ENCODE measurements around the gene SUPT5H. TPM values are rescaled to one million over a fixed set of nuclear protein-coding genes. Genes with fewer than 3 reads are reported as not detected.

The SUPT5H gene
- total and polyA plus RNA-seq, 4 donors = 55.1 to 127 (median 87.9) TPM

- H3K27ac ChIP-seq (ENCODE audit: low read depth in 1 of 2, low read length in 1 of 2) = peak overlapping the region; percentile 46 to 96
- 44 to 50% methylated on average over 25 of the region's 25 CpGs for WGBS, 2 donors
- no peak overlapping the region for H3K4me3 ChIP-seq
Observed at GRCh38 chr19:39430675-39431593, 14.4 kb upstream of the SUPT5H start.

GRCh38 chr19:39432677-39433025 lies 12.7 kb upstream of the SUPT5H start:
- H3K27me3 ChIP-seq (ENCODE audit: control insufficient read depth in 3 of 3, insufficient read depth in 3 of 3, low read length in 2 of 3) = no peaks in the 10 kb centered on the region
- peaks cover 18 to 26% (median 20%) of the 10 kb centered on the region in 4 donors for H3K36me3 ChIP-seq (ENCODE audit: control insufficient read depth in 4 of 4, insufficient read depth in 4 of 4, low read length in 4 of 4)
- no peak overlapping the region for H3K4me3 ChIP-seq
- WGBS, 2 donors = 86 to 96% methylated on average over 8 of the region's 8 CpGs
- no peak overlapping the region for H3K27ac ChIP-seq (ENCODE audit: low read depth in 1 of 2, low read length in 1 of 2)
- no peaks in the 10 kb centered on the region for H3K9me3 ChIP-seq (ENCODE audit: control insufficient read depth in 4 of 4, insufficient read depth in 3 of 4, low read length in 3 of 4)
- ATAC-seq (ENCODE audit: insufficient read depth, low FRiP score) (no peak), DNase-seq (no peak)
- TF ChIP-seq CTCF (IDR thresholded peaks at IDR 0.05; ENCODE audit: control extremely low read depth, extremely low read depth) = no peak
- peaks cover 11 to 32% (median 15%) of the 10 kb centered on the region in 5 donors for H3K4me1 ChIP-seq (ENCODE audit: control insufficient read depth in 5 of 5, insufficient read depth in 5 of 5, low read length in 5 of 5)
- H3K9ac ChIP-seq (ENCODE audit: insufficient read depth in 1 of 2, low read length in 2 of 2) = no peak overlapping the region

More at GRCh38 chr19:39430675-39431593, 14.4 kb upstream of the SUPT5H start:
- Histone ChIP-seq H3K36me3 (ENCODE audit: control insufficient read depth in 4 of 4, insufficient read depth in 4 of 4, low read length in 4 of 4) (peaks cover 18 to 26% (median 20%) of the 10 kb centered on the region in 4 donors), H3K9ac (ENCODE audit: insufficient read depth in 1 of 2, low read length in 2 of 2) (no peak overlapping the region), H3K4me1 (ENCODE audit: control insufficient read depth in 5 of 5, insufficient read depth in 5 of 5, low read length in 5 of 5) (peaks cover 10 to 26% (median 15%) of the 10 kb centered on the region in 5 donors), H3K9me3 (ENCODE audit: control insufficient read depth in 4 of 4, insufficient read depth in 3 of 4, low read length in 3 of 4) (no peaks in the 10 kb centered on the region), H3K27me3 (ENCODE audit: control insufficient read depth in 3 of 3, insufficient read depth in 3 of 3, low read length in 2 of 3) (no peaks in the 10 kb centered on the region)
- peak in 2 of 3 donors; percentile 54 to 63 for DNase-seq
- no peak for TF ChIP-seq CTCF (IDR thresholded peaks at IDR 0.05; ENCODE audit: control extremely low read depth, extremely low read depth)
- peak; percentile 60 for ATAC-seq (ENCODE audit: insufficient read depth, low FRiP score)

- no peak overlapping the region for H3K4me3 ChIP-seq
- no peak overlapping the region for H3K9ac ChIP-seq (ENCODE audit: insufficient read depth in 1 of 2, low read length in 2 of 2)
- peaks cover 10 to 26% (median 13%) of the 10 kb centered on the region in 5 donors for H3K4me1 ChIP-seq (ENCODE audit: control insufficient read depth in 5 of 5, insufficient read depth in 5 of 5, low read length in 5 of 5)
- 95 to 98% methylated on average over 8 of the region's 8 CpGs for WGBS, 2 donors
- peaks cover 18 to 26% (median 20%) of the 10 kb centered on the region in 4 donors for H3K36me3 ChIP-seq (ENCODE audit: control insufficient read depth in 4 of 4, insufficient read depth in 4 of 4, low read length in 4 of 4)
- no peaks in the 10 kb centered on the region for H3K9me3 ChIP-seq (ENCODE audit: control insufficient read depth in 4 of 4, insufficient read depth in 3 of 4, low read length in 3 of 4)
- ATAC-seq (ENCODE audit: insufficient read depth, low FRiP score) = no peak
- no peak for DNase-seq
- no peak for TF ChIP-seq CTCF (IDR thresholded peaks at IDR 0.05; ENCODE audit: control extremely low read depth, extremely low read depth)
- H3K27ac ChIP-seq (ENCODE audit: low read depth in 1 of 2, low read length in 1 of 2) = peak overlapping the region in 1 of 2 donors; percentile 48
- H3K27me3 ChIP-seq (ENCODE audit: control insufficient read depth in 3 of 3, insufficient read depth in 3 of 3, low read length in 2 of 3) = no peaks in the 10 kb centered on the region
Observed at GRCh38 chr19:39433480-39434079, 11.8 kb upstream of the SUPT5H start.
